PC-9 (cell line): Measurements from ENCODE around the gene CCDC136. TPM values are rescaled to one million over a fixed set of nuclear protein-coding genes. Genes with fewer than 3 reads are reported as not detected.

ENCODE experiments used
- BruUV-seq: library from RNA; stranded (reverse); fragments of 400-500 nt; replicated peaks from 2 replicates; lab custom pipeline; 2021; lab: Mats Ljungman, UMichigan
- CTCF ChIA-PET: fragments of 300-600 bp; sonication (Branson Sonifier 250); formaldehyde crosslinking; loops from one replicate; lab custom pipeline; 2022; ENCODE audit warnings: antibody characterized with exemption; lab: Charles Lee
- POLR2A ChIA-PET: fragments of 300-600 bp; sonication (Branson Sonifier 250); formaldehyde crosslinking; loops from one replicate; lab custom pipeline; 2022; ENCODE audit warnings: antibody characterized with exemption; ENCODE audit not compliant: unreplicated experiment; lab: Charles Lee
- DNase-seq, 2 experiments: peaks; one replicate each; pipeline versions ENCODE4 v3.0.0 to v3.0.0-alpha.2; 2015 to 2022; ENCODE audit warnings: mixed read lengths in 1 of 2
- H2AFZ ChIP-seq: fragments of 200-600 bp; sonication (generic); 2 replicates; pipeline ENCODE4 v1.8.1; 2017; ENCODE audit warnings: antibody characterized with exemption
- H3F3A ChIP-seq: fragments of 200-600 bp; sonication (generic); 2 replicates; pipeline ENCODE4 v1.8.1; 2017; ENCODE audit warnings: antibody characterized with exemption, mild to moderate bottlenecking, low read depth; ENCODE audit not compliant: insufficient read depth
- H3K27ac ChIP-seq: fragments of 200-600 bp; sonication (generic); 2 replicates; pipeline ENCODE4 v1.6.1; 2016; ENCODE audit warnings: mixed run types
- H3K27me3 ChIP-seq: fragments of 200-600 bp; sonication (generic); 2 replicates; pipeline ENCODE4 v1.6.1; 2016; ENCODE audit warnings: low read depth, mixed run types; ENCODE audit not compliant: insufficient read depth
- H3K36me3 ChIP-seq: fragments of 200-600 bp; sonication (generic); 2 replicates; pipeline ENCODE4 v1.6.1; 2016; ENCODE audit warnings: low read depth, mixed run types
- H3K4me1 ChIP-seq: fragments of 200-600 bp; sonication (generic); replicated peaks from 2 replicates; pipeline ENCODE4 v1.6.1; 2016; ENCODE audit warnings: mixed run types; ENCODE audit not compliant: insufficient read depth
- H3K4me2 ChIP-seq: fragments of 200-600 bp; sonication (generic); 2 replicates; pipeline ENCODE4 v1.6.1; 2017; ENCODE audit warnings: mixed run types
- H3K4me3 ChIP-seq: fragments of 200-600 bp; sonication (generic); 2 replicates; pipeline ENCODE4 v1.6.1; 2016; ENCODE audit warnings: mixed run types
- H3K79me2 ChIP-seq: fragments of 200-600 bp; sonication (generic); 2 replicates; pipeline ENCODE4 v1.6.1; 2017; ENCODE audit warnings: low read depth, mixed run types
- H3K9me2 ChIP-seq: fragments of 200-600 bp; sonication (generic); 2 replicates; pipeline ENCODE4 v1.8.1; 2017; ENCODE audit warnings: mild to moderate bottlenecking; ENCODE audit not compliant: insufficient read depth
- H3K9me3 ChIP-seq: fragments of 200-600 bp; sonication (generic); 2 replicates; pipeline ENCODE4 v1.8.1; 2016; ENCODE audit warnings: low read depth; ENCODE audit not compliant: insufficient read depth
- H4K20me1 ChIP-seq: fragments of 200-600 bp; sonication (generic); 2 replicates; pipeline ENCODE4 v1.8.1; 2017; ENCODE audit not compliant: insufficient read depth
- EZH2 ChIP-seq: fragments of 200-600 bp; sonication (generic); IDR thresholded peaks from 2 replicates; pipeline ENCODE4 v1.8.0; 2017; ENCODE audit warnings: antibody characterized with exemption, low read depth
- intact Hi-C: fragments of 100-400 bp; cut with micrococcal nuclease; formaldehyde crosslinking; loops from one replicate; pipeline ENCODE4 v1.10.0; 2022; ENCODE audit not compliant: unreplicated experiment
- total RNA-seq: library from RNA; stranded (reverse); gene quantifications from 2 replicates; pipeline ENCODE4 v1.2.3, GENCODE V29; 2021
- TF ChIP-seq, protein P1 (sequence below): fragments of 200-600 bp; sonication (generic); conservative IDR thresholded peaks from 2 replicates; pipeline ENCODE4 v1.6.1; 2017; ENCODE audit warnings: mixed run types, antibody characterized with exemption, mild to moderate bottlenecking, moderate library complexity

Gene CCDC136
- total RNA-seq, 1 experiment from 2014 or later: 7.1 TPM

DNA sequence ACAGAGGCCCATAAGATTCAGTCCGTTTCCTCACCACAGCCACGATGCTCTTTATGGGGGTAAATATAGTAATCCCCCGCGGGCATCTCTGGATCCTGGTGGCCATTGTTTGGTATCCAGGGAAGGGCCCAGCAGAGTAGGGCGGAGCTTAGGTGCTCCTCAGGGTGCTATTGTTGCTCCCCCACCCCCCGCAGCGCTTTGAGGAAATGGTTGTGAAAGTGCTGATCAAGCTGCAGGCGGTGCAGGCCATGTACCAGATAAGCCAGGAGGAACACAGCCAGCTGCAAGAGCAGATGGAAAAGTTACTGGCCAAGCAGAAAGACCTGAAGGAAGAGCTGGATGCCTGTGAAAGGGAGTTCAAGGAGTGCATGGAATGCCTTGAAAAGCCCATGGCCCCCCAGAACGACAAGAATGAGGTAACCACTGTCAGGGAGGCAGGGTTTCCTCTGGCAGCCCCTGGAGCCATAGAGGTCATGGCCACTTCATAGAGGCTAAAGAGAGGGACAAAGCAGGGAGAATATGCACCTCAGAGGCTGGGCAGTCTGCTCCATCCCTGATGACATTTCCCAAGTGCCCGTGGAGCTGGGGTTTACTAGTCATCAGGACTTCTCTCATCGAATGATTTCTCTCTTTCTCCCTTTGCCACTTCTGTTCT, 20.9 kb downstream of the CCDC136 start:
- H3K27ac ChIP-seq: no peak overlapping the region
- H3K79me2 ChIP-seq: no peaks in the 10 kb centered on the region
- no TSS peak for BruUV-seq
- H4K20me1 ChIP-seq: no peaks in the 10 kb centered on the region
- CTCF ChIA-PET: interaction anchor here (0.6 kb wide), 1 partner anchor 209 kb away, joined by 3 read pairs; no protein-coding TSS in a partner anchor
- no peak for TF ChIP-seq EZH2
- TF ChIP-seq, protein P1, sequence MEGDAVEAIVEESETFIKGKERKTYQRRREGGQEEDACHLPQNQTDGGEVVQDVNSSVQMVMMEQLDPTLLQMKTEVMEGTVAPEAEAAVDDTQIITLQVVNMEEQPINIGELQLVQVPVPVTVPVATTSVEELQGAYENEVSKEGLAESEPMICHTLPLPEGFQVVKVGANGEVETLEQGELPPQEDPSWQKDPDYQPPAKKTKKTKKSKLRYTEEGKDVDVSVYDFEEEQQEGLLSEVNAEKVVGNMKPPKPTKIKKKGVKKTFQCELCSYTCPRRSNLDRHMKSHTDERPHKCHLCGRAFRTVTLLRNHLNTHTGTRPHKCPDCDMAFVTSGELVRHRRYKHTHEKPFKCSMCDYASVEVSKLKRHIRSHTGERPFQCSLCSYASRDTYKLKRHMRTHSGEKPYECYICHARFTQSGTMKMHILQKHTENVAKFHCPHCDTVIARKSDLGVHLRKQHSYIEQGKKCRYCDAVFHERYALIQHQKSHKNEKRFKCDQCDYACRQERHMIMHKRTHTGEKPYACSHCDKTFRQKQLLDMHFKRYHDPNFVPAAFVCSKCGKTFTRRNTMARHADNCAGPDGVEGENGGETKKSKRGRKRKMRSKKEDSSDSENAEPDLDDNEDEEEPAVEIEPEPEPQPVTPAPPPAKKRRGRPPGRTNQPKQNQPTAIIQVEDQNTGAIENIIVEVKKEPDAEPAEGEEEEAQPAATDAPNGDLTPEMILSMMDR: no peak
- H3K9me3 ChIP-seq: no peaks in the 10 kb centered on the region
- H3F3A ChIP-seq: peaks cover 10% of the 10 kb centered on the region; the same call in 1 of the 2 replicates
- H3K36me3 ChIP-seq: no peaks in the 10 kb centered on the region
- H3K27me3 ChIP-seq: peaks cover 14% of the 10 kb centered on the region
- H3K9me2 ChIP-seq: no peaks in the 10 kb centered on the region
- no peak overlapping the region for H2AFZ ChIP-seq
- H3K4me3 ChIP-seq: no peak overlapping the region
- H3K4me2 ChIP-seq: 0 out of 2 replicates have a peak overlapping the region, but pooled peaks have one; percentile 15
- DNase-seq: peak; percentile 55 to 62
- H3K4me1 ChIP-seq: peaks cover 12% of the 10 kb centered on the region
- POLR2A ChIA-PET: interaction anchor here (0.6 kb wide), 1 partner anchor 17 kb away, joined by 24 read pairs; no protein-coding TSS in a partner anchor
- intact Hi-C loops: no loop called here

DNA sequence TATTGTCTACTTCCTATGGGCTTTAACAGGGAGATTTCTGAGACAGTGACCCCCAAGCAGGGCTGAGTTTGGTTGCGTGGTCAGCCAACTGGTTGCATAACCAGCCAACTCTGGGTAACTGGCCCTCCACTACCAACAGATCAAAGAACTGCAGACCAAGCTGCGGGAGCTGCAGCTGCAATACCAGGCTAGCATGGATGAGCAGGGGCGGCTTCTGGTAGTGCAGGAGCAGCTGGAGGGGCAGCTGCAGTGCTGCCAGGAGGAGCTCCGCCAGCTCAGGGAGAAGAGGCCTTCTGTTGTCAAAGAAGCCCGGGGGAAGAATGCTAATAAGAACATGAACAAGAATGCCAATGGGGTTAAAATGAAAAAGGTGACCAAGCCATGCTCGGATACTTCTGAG, 22.7 kb downstream of the CCDC136 start:
- intact Hi-C loops: no loop called here
- POLR2A ChIA-PET: no interaction called here
- no TSS peak for BruUV-seq

DNA sequence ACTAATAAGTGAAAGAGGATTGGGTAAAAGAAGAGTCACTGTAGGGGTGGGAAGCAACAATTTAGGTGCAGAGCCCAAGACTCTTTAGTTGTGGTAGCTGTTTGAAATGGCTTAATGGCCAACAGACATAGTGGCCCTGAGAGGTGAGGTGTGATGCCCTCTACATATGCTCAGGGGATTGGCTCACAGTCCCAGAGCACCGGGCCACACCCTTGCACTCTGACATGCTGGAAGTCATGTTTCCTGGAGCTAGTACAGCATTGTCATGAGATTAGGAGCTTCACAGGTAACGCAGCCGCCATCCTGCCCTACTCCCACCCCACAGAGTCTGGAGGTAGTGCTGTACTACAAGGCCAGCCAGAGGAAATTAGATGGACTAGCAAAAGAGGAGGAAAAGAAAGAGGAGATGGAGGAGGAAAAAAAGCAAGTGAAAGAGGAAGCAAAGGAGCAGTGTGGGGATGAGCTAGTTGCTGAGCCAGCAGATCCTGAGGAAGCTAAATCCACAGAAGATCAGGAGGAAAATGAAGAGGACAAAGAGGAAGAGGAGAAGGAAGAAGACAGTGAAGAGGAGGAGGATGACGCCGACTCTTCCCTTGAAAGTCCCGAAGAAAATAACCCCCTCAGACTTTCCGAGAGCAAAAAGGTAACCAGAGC, 23.6 kb downstream of the CCDC136 start:
- Histone ChIP-seq H3K4me2 (no peak overlapping the region), H3K27me3 (peaks cover 36% of the 10 kb centered on the region), H3K9me3 (no peaks in the 10 kb centered on the region), H3K4me1 (peaks cover 12% of the 10 kb centered on the region), H3K36me3 (no peaks in the 10 kb centered on the region), H3K9me2 (no peaks in the 10 kb centered on the region), H3F3A (peaks cover 10% of the 10 kb centered on the region; the same call in 1 of the 2 replicates), H4K20me1 (no peaks in the 10 kb centered on the region), H2AFZ (no peak overlapping the region), H3K27ac (no peak overlapping the region), H3K4me3 (no peak overlapping the region), H3K79me2 (no peaks in the 10 kb centered on the region)
- TF ChIP-seq, protein P1: no peak
- no peak for TF ChIP-seq EZH2
- ChIA-PET POLR2A (no interaction called here), CTCF (interaction anchor here (0.7 kb wide), 1 partner anchor 8 kb away, joined by 4 read pairs; no protein-coding TSS in a partner anchor)
- DNase-seq: no peak
- intact Hi-C loops: no loop called here
- BruUV-seq: no TSS peak

More for the DNA sequence above, 22.7 kb downstream of the CCDC136 start:
- CTCF ChIA-PET: no interaction called here
- DNase-seq: no peak
- Histone ChIP-seq H3K4me3 (no peak overlapping the region), H3K79me2 (no peaks in the 10 kb centered on the region), H3K9me3 (no peaks in the 10 kb centered on the region), H4K20me1 (no peaks in the 10 kb centered on the region), H3K27me3 (peaks cover 32% of the 10 kb centered on the region), H2AFZ (no peak overlapping the region), H3K36me3 (no peaks in the 10 kb centered on the region), H3K27ac (no peak overlapping the region), H3K9me2 (no peaks in the 10 kb centered on the region), H3K4me1 (peaks cover 12% of the 10 kb centered on the region), H3K4me2 (no peak overlapping the region), H3F3A (peaks cover 10% of the 10 kb centered on the region; the same call in 1 of the 2 replicates)
- no peak for TF ChIP-seq EZH2
- TF ChIP-seq, protein P1: no peak
